Brain microvascular endothelial cell (primary cell): ENCODE measurements around the gene ATXN2.
A peak's percentile ranks its signal among the peaks of the same experiment; 100 is the strongest.
"Not testable (repeated sequence)": the region's sequence is repeated elsewhere in the genome, so short reads cannot be mapped to it uniquely, and the experiment has no call there.

Source experiments
- DNase-seq: peaks from one replicate; pipeline ENCODE4 v3.0.0-alpha.2; 2020
- H3K27ac ChIP-seq: fragments of 250-450 bp; sonication (Bioruptor Pico); 2 replicates; pipeline ENCODE4 v1.5.1; 2020; ENCODE audit warnings: mild to moderate bottlenecking, moderate library complexity
- H3K27me3 ChIP-seq: fragments of 250-450 bp; sonication (Bioruptor Pico); replicated peaks from 2 replicates; pipeline ENCODE4 v1.5.1; 2020; ENCODE audit warnings: mild to moderate bottlenecking
- H3K36me3 ChIP-seq: fragments of 250-450 bp; sonication (Bioruptor Pico); replicated peaks from 2 replicates; pipeline ENCODE4 v1.5.1; 2020; ENCODE audit warnings: mild to moderate bottlenecking
- H3K4me3 ChIP-seq: 2 replicates; pipeline ENCODE4 v1.5.1; 2011; ENCODE audit warnings: low read depth, mild to moderate bottlenecking, control low read depth, low read length, moderate library complexity
- in situ Hi-C: cut with HindIII; loops from 2 replicates; pipeline ENCODE4 v1.10.0; 2017; ENCODE audit warnings: low sequenced_read_pairs, low pct_ligation_motif_present
- TF ChIP-seq, protein P1 (sequence below): IDR thresholded peaks from 2 replicates; pipeline ENCODE4 v1.5.1; 2011; ENCODE audit warnings: low read depth, mild to moderate bottlenecking, moderate library complexity, low read length, control low read depth, inconsistent platforms; ENCODE audit errors: missing control alignments

The ATXN2 gene

DNA sequence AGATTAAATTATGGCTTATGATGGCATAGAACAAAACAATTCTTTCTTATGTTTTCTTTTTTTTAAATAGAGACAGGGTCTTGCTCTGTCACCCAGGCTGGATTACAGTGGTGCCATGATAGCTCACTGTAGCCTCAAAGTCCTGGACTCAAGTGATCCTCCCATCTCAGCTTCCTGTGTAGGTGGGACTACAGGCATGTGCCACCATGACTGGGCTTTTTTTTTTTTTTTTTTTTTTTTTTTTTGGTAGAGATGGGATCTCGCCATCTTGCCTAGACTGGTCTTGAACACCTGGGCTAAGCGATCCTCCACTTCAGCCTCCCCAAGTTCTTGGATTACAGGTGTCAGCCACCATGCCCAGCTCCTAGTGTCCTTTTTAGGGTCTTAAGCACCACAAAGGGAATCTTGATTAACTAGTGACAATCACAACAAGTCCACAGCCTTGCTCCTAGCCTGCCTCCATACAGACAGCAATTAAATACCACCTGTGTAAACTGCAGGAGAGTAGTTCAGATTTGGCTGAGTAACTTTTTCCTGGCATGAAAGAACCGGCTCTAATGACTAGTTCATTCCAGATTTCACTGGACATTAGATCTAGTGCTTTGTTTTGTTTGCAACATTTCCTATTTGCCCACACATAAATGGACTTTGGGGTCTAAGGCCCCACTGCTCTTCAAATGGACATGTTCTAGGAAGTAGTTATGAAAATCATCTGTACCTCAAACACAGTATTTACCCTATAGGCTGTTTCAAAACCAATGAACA lies 131.8 kb downstream of the ATXN2 start:
- in situ Hi-C loops, result no loop called here
- peak overlapping the region; percentile 36 for H3K27ac ChIP-seq
- TF ChIP-seq, protein P1, sequence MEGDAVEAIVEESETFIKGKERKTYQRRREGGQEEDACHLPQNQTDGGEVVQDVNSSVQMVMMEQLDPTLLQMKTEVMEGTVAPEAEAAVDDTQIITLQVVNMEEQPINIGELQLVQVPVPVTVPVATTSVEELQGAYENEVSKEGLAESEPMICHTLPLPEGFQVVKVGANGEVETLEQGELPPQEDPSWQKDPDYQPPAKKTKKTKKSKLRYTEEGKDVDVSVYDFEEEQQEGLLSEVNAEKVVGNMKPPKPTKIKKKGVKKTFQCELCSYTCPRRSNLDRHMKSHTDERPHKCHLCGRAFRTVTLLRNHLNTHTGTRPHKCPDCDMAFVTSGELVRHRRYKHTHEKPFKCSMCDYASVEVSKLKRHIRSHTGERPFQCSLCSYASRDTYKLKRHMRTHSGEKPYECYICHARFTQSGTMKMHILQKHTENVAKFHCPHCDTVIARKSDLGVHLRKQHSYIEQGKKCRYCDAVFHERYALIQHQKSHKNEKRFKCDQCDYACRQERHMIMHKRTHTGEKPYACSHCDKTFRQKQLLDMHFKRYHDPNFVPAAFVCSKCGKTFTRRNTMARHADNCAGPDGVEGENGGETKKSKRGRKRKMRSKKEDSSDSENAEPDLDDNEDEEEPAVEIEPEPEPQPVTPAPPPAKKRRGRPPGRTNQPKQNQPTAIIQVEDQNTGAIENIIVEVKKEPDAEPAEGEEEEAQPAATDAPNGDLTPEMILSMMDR, result no peak
- peaks cover 36% of the 10 kb centered on the region for H3K36me3 ChIP-seq
- no peak for DNase-seq
- H3K4me3 ChIP-seq, result no peak overlapping the region
- no peaks in the 10 kb centered on the region for H3K27me3 ChIP-seq

DNA sequence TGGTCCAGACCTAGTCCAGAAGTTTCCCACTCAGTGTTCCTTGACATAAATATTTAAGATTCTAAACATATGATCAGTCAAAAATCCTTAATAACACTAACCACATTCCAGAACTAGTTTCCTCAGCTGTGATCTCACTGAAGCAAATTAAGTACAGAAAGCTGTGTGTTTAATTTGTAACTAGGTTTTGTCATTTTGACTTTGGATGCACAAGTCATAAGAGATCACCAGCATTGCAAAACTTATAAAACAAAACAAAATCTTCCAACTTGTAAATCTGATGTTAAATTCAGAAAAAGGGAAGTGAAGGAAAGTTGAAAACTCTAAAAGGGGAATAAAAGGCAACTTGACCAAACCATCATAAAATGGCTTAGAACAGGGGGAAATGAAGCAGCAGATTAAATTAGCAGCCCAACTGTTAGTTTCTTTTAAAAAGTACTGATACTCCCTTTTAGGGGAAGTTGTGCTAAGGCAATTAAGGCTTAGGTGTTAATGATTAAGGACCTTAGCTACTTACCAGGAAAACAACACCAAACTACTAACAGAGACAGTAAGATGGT lies 136.8 kb downstream of the ATXN2 start:
- Histone ChIP-seq H3K27ac (peak overlapping the region; percentile 20), H3K4me3 (no peak overlapping the region), H3K27me3 (no peaks in the 10 kb centered on the region), H3K36me3 (peaks cover 28% of the 10 kb centered on the region)
- DNase-seq, result no peak
- TF ChIP-seq, protein P1, result no peak
- in situ Hi-C loops, result no loop called here

DNA sequence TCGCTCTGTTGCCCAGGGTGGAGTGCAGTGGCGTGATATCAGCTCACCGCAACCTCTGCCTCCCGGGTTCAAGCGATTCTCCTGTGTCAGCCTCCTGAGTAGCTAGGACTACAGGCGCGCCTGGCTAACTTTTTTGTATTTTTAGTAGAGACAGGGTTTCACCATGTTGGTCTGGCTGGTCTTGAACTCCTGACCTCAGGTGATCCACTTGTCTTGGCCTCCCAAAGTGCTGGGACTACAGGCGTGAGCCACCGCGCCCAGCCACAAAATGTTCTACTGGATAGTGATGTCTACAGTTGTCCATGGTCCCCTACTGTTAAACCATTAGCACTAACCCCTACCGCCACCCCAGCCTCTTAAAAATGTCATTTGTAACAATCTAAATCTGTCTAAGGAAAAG lies 139.0 kb downstream of the ATXN2 start:
- in situ Hi-C loops, H3K27me3 ChIP-seq, H3K4me3 ChIP-seq, H3K27ac ChIP-seq, DNase-seq: not testable (repeated sequence)
- H3K36me3 ChIP-seq, result peaks cover 47% of the 10 kb centered on the region

DNA sequence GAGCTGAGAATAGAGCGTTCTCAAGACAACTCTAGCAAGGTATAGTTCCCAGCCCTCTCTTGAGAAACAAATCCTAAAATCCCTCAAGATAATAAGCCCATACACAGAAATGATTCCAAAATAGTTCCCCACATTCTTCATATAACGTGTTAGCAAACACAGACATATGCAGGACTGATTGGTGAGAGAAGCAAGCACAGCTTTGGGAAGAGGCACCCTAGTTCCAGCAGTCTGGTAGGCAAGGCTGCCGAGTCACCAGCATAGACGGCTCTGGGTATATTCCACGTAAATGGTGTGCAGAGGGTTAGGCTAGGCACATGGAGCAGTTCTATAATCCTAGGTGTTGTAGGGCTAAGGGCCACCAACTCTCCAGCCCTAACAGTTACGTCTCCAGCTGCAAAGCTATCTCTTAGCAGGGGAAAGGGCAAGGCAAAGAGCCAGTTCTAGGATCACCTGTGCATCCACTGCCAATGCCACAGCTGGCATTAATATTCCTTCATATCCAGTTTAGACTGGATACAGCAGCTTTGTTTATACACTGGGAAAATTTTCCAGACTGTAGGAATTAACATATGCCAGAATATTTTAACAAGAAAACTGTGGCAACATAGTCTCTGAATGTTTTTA lies 140.5 kb downstream of the ATXN2 start:
- Histone ChIP-seq H3K27me3 (no peaks in the 10 kb centered on the region), H3K36me3 (peaks cover 53% of the 10 kb centered on the region), H3K4me3 (no peak overlapping the region), H3K27ac (no peak overlapping the region)
- DNase-seq, result no peak
- TF ChIP-seq, protein P1, result no peak
- in situ Hi-C loops, result no loop called here

DNA sequence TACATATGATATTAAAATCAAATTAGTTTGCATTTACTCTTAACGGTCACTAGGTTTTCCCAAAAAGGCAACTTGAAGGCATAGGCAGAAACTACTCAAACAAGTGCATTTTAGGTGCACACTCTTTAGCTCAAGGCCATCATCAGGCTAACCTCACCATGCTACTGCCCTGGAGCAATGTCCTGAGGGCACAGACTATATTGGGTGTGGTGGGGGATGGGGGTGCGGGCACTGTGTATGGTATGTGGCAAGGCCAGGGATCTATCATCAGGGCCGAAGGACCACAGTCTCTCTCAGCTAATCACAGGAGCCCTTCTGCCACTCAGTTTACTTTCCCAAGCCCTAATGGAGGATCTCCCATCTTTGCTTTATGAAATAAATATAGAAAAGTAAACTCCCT lies 141.5 kb downstream of the ATXN2 start:
- Histone ChIP-seq H3K4me3 (no peak overlapping the region), H3K27ac (no peak overlapping the region), H3K27me3 (no peaks in the 10 kb centered on the region), H3K36me3 (peaks cover 56% of the 10 kb centered on the region)
- TF ChIP-seq, protein P1, result no peak
- DNase-seq, result no peak
- in situ Hi-C loops, result no loop called here

DNA sequence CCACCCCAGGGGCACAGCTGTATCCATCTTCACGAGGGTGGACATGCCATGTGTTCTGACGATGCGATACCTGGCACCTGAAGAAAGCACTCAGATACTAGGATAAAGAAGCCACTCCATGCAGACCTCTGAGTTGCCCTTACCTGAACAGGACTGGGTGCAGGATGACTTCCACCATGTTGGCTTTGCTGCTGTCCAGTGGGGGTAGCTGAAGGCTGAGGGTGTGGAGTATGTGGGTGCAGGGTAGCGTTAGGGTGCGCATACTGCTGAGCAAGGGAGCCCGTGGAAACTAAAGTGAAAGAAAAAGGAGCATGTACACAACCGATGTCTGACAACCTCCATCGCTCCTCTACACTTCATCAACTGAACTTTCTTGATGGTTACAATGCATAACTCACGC lies 142.0 kb downstream of the ATXN2 start:
- in situ Hi-C loops, result no loop called here
- Histone ChIP-seq H3K27ac (no peak overlapping the region), H3K27me3 (no peaks in the 10 kb centered on the region), H3K36me3 (peaks cover 56% of the 10 kb centered on the region), H3K4me3 (no peak overlapping the region)
- TF ChIP-seq, protein P1, result no peak
- no peak for DNase-seq
